DMS153 treated with DMSO at 0.1 percent for 48 hours (cell line): ENCODE measurements around the gene AK2.
"Not testable (repeated sequence)": the region's sequence is repeated elsewhere in the genome, so short reads cannot be mapped to it uniquely, and the experiment has no call there.

ENCODE experiments used
- DNase-seq: peaks from one replicate; lab custom pipeline; 2025; ENCODE audit not compliant: unreplicated experiment; lab: John Stamatoyannopoulos, UW

The AK2 gene

GRCh38 chr1:33036526-33037503 lies at the start of gene AK2:
Gene AK2 (minus strand): TSS chr1:33036883. CDS start chr1:33036828, 55 bp downstream.
- DNase-seq: peak; percentile 99

- no peak for DNase-seq
Measured at GRCh38 chr1:33086384-33086850, 49.7 kb upstream of the AK2 start.

GRCh38 chr1:33085332-33085731 lies 48.6 kb upstream of the AK2 start:
- DNase-seq: no peak

- DNase-seq: no peak
Measured at GRCh38 chr1:33082575-33083108, 46.0 kb upstream of the AK2 start.

- DNase-seq: no peak
Measured at GRCh38 chr1:33081554-33082305, 45.0 kb upstream of the AK2 start.

- DNase-seq: peak; percentile 87
Measured at GRCh38 chr1:33080885-33081553, 44.3 kb upstream of the AK2 start, which contains the start of gene AZIN2. Gene AZIN2 (plus strand): TSS chr1:33081153. CDS start chr1:33082250, 1,097 bp downstream.

GRCh38 chr1:33080373-33080772 lies 43.7 kb upstream of the AK2 start:
- DNase-seq: no peak

GRCh38 chr1:33078030-33078591 lies 41.4 kb upstream of the AK2 start:
- DNase-seq: no peak

- DNase-seq: no peak
Measured at GRCh38 chr1:33074193-33074945, 37.7 kb upstream of the AK2 start.

GRCh38 chr1:33072707-33073106 lies 36.0 kb upstream of the AK2 start:
- DNase-seq: no peak

- no peak for DNase-seq
Measured at GRCh38 chr1:33070628-33071027, 33.9 kb upstream of the AK2 start.

GRCh38 chr1:33068108-33068507 lies 31.4 kb upstream of the AK2 start:
- DNase-seq: not testable (repeated sequence)

GRCh38 chr1:33066477-33066876 lies 29.8 kb upstream of the AK2 start:
- DNase-seq: not testable (repeated sequence)

GRCh38 chr1:33065301-33065700 lies 28.6 kb upstream of the AK2 start:
- DNase-seq: no peak

GRCh38 chr1:33064284-33064683 lies 27.6 kb upstream of the AK2 start:
- DNase-seq: not testable (repeated sequence)

GRCh38 chr1:33061834-33062233 lies 25.2 kb upstream of the AK2 start:
- no peak for DNase-seq

- DNase-seq: no peak
Measured at GRCh38 chr1:33060579-33061083, 23.9 kb upstream of the AK2 start.

GRCh38 chr1:33057095-33057494 lies 20.4 kb upstream of the AK2 start:
- DNase-seq: no peak

GRCh38 chr1:33056426-33056825 lies 19.7 kb upstream of the AK2 start:
- DNase-seq: no peak
